Activated CD8-positive, alpha-beta memory T cell treated with anti-CD3 and anti-CD28 coated beads, Interleukin-2, amount 50 U/mL, for 1 hour (primary cell): ENCODE measurements around the gene UGT2A3.

Source experiments
- DNase-seq: peaks from one replicate; pipeline ENCODE4 v3.0.0-alpha.2; 2020; ENCODE audit errors: extremely low read depth

Gene UGT2A3

GRCh38 chr4:68912807-68913206 is 38.8 kb downstream of the UGT2A3 start:
- DNase-seq = no peak

- DNase-seq = no peak
These were observed 42.2 kb downstream of the UGT2A3 start for GRCh38 chr4:68909385-68909784.

GRCh38 chr4:68907788-68908700 is 43.6 kb downstream of the UGT2A3 start:
- no peak for DNase-seq

DNA sequence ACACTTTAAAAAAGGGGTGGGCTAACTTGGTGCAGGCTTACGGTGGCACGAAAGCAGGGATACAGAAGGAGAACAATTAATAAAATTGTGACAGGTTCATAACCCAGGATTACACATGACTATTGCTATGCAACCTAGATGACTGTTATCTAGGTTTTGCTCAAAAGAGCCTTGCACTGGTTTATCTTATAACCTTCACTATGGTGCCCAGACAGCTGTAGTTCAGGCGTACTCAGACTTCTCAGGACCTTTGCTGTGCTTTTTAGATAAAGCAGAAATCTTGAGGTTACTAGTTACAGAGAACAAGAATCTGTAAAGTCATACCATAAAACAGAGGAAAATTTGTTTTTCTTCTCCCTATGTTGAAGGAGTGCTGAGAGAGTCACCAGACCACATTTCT is 44.4 kb downstream of the UGT2A3 start:
- DNase-seq = no peak

DNA sequence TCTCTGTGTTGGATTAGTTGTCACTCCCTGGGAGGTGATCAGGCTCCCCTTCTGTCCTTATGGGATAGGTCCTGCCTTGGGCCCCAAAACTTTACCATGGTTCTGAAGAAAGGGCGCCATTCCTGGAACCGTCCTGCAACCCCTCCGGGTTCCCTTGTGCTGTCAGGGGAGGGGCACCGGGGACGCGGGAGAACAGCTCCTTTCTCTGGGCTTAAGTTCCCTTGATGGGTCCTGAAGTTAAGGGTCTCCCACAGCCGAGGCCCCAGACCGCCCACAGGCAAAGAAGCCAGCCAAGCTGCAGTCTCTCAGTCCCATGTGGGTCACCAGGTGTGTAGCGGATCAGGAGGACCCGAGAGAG is 44.8 kb downstream of the UGT2A3 start:
- no peak for DNase-seq

GRCh38 chr4:68905939-68906779 is 45.4 kb downstream of the UGT2A3 start:
- no peak for DNase-seq

- no peak for DNase-seq
These were observed 46.0 kb downstream of the UGT2A3 start for GRCh38 chr4:68905598-68905938.

GRCh38 chr4:68904786-68905185 is 46.8 kb downstream of the UGT2A3 start:
- DNase-seq = no peak

- no peak for DNase-seq
These were observed 54.9 kb downstream of the UGT2A3 start for GRCh38 chr4:68896749-68897148.

GRCh38 chr4:68895561-68896198 is 55.9 kb downstream of the UGT2A3 start:
- DNase-seq = no peak

GRCh38 chr4:68892861-68893260 is 58.7 kb downstream of the UGT2A3 start:
- no peak for DNase-seq

GRCh38 chr4:68891678-68892077 is 59.9 kb downstream of the UGT2A3 start:
- DNase-seq = no peak

DNA sequence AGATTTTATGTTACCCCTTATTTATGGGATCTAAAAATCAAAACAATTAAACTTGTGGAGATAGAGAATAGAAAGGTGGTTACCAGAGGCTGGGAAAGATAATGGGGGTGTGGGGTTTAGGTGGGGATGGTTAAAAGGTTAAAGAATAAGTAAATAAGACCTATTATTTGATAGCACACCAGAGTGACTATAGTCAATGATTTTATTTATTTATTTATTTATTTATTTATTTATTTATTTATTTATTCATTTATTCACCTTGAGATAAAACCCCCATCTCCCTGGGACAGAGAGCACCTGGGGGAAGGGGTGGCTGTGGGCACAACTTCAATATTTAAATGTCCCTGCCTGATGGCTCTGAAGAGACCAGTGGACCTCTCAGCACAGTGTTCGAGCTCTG is 66.1 kb downstream of the UGT2A3 start:
- DNase-seq = no peak

DNA sequence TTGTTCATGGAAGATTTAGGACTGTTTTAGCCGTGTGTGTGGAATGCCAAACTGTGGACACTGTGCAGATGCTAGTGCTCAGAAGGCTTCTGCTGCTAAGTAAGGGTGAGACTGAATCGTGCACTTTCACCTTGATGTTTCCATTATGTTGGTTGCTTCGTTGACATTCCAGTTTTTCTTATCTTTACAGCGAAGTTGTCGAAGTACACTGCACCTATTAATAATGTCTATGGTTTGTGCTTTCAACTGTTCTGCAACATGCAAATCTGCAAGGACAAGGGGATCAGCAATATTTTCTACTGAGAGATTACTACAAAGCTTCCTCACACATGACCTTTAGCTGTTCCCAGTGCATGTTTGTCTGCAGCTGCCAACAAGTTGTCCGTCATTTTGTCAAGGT is 67.7 kb downstream of the UGT2A3 start:
- DNase-seq = no peak
